H54 (cell line): Measurements from ENCODE around the gene CHDH.

ENCODE experiments used
- DNase-seq: peaks from one replicate; pipeline ENCODE4 v3.0.0; 2011; ENCODE audit warnings: low spot score, mixed read lengths; ENCODE audit not compliant: insufficient read length
- FAIRE-seq: peaks from 3 replicates; lab custom pipeline; 2011; peaks lifted over from hg19 to GRCh38; lab: Jason Lieb, UNC
- POLR2A ChIP-seq: IDR thresholded peaks from 2 replicates; pipeline ENCODE4 v1.6.1; 2011; ENCODE audit warnings: low read depth, mild to moderate bottlenecking, low read length

The CHDH gene

GRCh38 chr3:53823956-53824657 is 22.1 kb downstream of the CHDH start:
- FAIRE-seq, result no peak
- no peak for TF ChIP-seq POLR2A

GRCh38 chr3:53823026-53823955 is 22.9 kb downstream of the CHDH start:
- DNase-seq (no peak), FAIRE-seq (no peak)
- no peak for TF ChIP-seq POLR2A

More at GRCh38 chr3:53823956-53824657, 22.1 kb downstream of the CHDH start:
- no peak for DNase-seq

- FAIRE-seq (no peak), DNase-seq (no peak)
- TF ChIP-seq POLR2A, result no peak
Measured at GRCh38 chr3:53822331-53822741, 23.9 kb downstream of the CHDH start.

- FAIRE-seq, result no peak
- TF ChIP-seq POLR2A, result no peak
- DNase-seq, result peak; percentile 37
Measured at GRCh38 chr3:53821631-53822121, 24.5 kb downstream of the CHDH start.

- DNase-seq (no peak), FAIRE-seq (no peak)
- no peak for TF ChIP-seq POLR2A
Measured at GRCh38 chr3:53820756-53821580, 25.3 kb downstream of the CHDH start.

GRCh38 chr3:53820084-53820483 is 26.1 kb downstream of the CHDH start:
- no peak for TF ChIP-seq POLR2A
- no peak for DNase-seq
- no peak for FAIRE-seq

GRCh38 chr3:53819163-53819868 is 26.9 kb downstream of the CHDH start:
- DNase-seq (no peak), FAIRE-seq (no peak)
- no peak for TF ChIP-seq POLR2A

GRCh38 chr3:53818221-53819162 is 27.7 kb downstream of the CHDH start:
- FAIRE-seq, result no peak
- no peak for TF ChIP-seq POLR2A
- DNase-seq, result no peak

GRCh38 chr3:53817809-53818208 is 28.4 kb downstream of the CHDH start:
- no peak for TF ChIP-seq POLR2A
- no peak for FAIRE-seq
- no peak for DNase-seq

GRCh38 chr3:53817211-53817610 is 29.0 kb downstream of the CHDH start:
- FAIRE-seq (no peak), DNase-seq (no peak)
- no peak for TF ChIP-seq POLR2A

- no peak for FAIRE-seq
- no peak for DNase-seq
- TF ChIP-seq POLR2A, result no peak
Measured at GRCh38 chr3:53816425-53816824, 29.8 kb downstream of the CHDH start.

GRCh38 chr3:53815651-53816050 is 30.6 kb downstream of the CHDH start:
- FAIRE-seq (no peak), DNase-seq (no peak)
- TF ChIP-seq POLR2A, result no peak

- DNase-seq (no peak), FAIRE-seq (no peak)
- TF ChIP-seq POLR2A, result no peak
Measured at GRCh38 chr3:53815067-53815466, 31.2 kb downstream of the CHDH start.
